ENCODE results near the gene WDR90.

The WDR90 gene

GRCh38 chr16:624526-625070, 24.6 kb upstream of the WDR90 start:
- no peak overlapping the region for H3K9ac ChIP-seq (ENCODE audit: low read depth, low read length, poor library complexity, severe bottlenecking)
- no peak for TF ChIP-seq EZH2phosphoT487 (IDR thresholded peaks at IDR 0.05; ENCODE audit: borderline replicate concordance)
- no peak for TF ChIP-seq CTCF (conservative IDR thresholded peaks at IDR 0.05; ENCODE audit: low read length)
- no peaks in the 10 kb centered on the region for H3K4me1 ChIP-seq (ENCODE audit: insufficient read depth, low read length, poor library complexity, severe bottlenecking)
- no peaks in the 10 kb centered on the region for H3K27me3 ChIP-seq (ENCODE audit: insufficient read depth, low read length, poor library complexity, severe bottlenecking)
- no peaks in the 10 kb centered on the region for H3F3A ChIP-seq (ENCODE audit: low read depth)
- no peaks in the 10 kb centered on the region for H4K20me1 ChIP-seq (ENCODE audit: insufficient read depth, low read length, poor library complexity, severe bottlenecking)
- H2AFZ ChIP-seq (ENCODE audit: low read length), result no peak overlapping the region
- H3K4me2 ChIP-seq (ENCODE audit: low read depth, low read length, poor library complexity, severe bottlenecking), result no peak overlapping the region
- no peak overlapping the region for H3K4me3 ChIP-seq (ENCODE audit: low read length, poor library complexity, severe bottlenecking)
- H3K79me2 ChIP-seq (ENCODE audit: insufficient read depth, low read length), result no peaks in the 10 kb centered on the region
- no peaks in the 10 kb centered on the region for H3K36me3 ChIP-seq (ENCODE audit: insufficient read depth, low read length)
- H3K9me2 ChIP-seq (replicated peaks; ENCODE audit: low read depth, low read length), result no peaks in the 10 kb centered on the region
- H3K9me3 ChIP-seq (ENCODE audit: insufficient read depth, low read depth, low read length), result no peaks in the 10 kb centered on the region

GRCh38 chr16:625117-625976, 23.8 kb upstream of the WDR90 start:
- Histone ChIP-seq H3K27me3 (ENCODE audit: insufficient read depth, low read length, poor library complexity, severe bottlenecking) (no peaks in the 10 kb centered on the region), H3F3A (ENCODE audit: low read depth) (no peaks in the 10 kb centered on the region), H3K9ac (ENCODE audit: low read depth, low read length, poor library complexity, severe bottlenecking) (no peak overlapping the region), H3K36me3 (ENCODE audit: insufficient read depth, low read length) (no peaks in the 10 kb centered on the region), H3K9me3 (ENCODE audit: insufficient read depth, low read depth, low read length) (no peaks in the 10 kb centered on the region), H3K4me1 (ENCODE audit: insufficient read depth, low read length, poor library complexity, severe bottlenecking) (no peaks in the 10 kb centered on the region), H3K79me2 (ENCODE audit: insufficient read depth, low read length) (no peaks in the 10 kb centered on the region), H4K20me1 (ENCODE audit: insufficient read depth, low read length, poor library complexity, severe bottlenecking) (no peaks in the 10 kb centered on the region), H2AFZ (ENCODE audit: low read length) (no peak overlapping the region), H3K9me2 (replicated peaks; ENCODE audit: low read depth, low read length) (no peaks in the 10 kb centered on the region), H3K4me3 (ENCODE audit: low read length, poor library complexity, severe bottlenecking) (no peak overlapping the region), H3K4me2 (ENCODE audit: low read depth, low read length, poor library complexity, severe bottlenecking) (no peak overlapping the region)
- no peak for TF ChIP-seq EZH2phosphoT487 (IDR thresholded peaks at IDR 0.05; ENCODE audit: borderline replicate concordance)
- TF ChIP-seq CTCF (conservative IDR thresholded peaks at IDR 0.05; ENCODE audit: low read length), result no peak

GRCh38 chr16:625977-626765, 23.0 kb upstream of the WDR90 start:
- Histone ChIP-seq H3K36me3 (ENCODE audit: insufficient read depth, low read length) (no peaks in the 10 kb centered on the region), H3K9me2 (replicated peaks; ENCODE audit: low read depth, low read length) (no peaks in the 10 kb centered on the region), H3K4me2 (ENCODE audit: low read depth, low read length, poor library complexity, severe bottlenecking) (no peak overlapping the region), H3F3A (ENCODE audit: low read depth) (no peaks in the 10 kb centered on the region), H3K4me3 (ENCODE audit: low read length, poor library complexity, severe bottlenecking) (no peak overlapping the region), H3K9me3 (ENCODE audit: insufficient read depth, low read depth, low read length) (no peaks in the 10 kb centered on the region), H3K9ac (ENCODE audit: low read depth, low read length, poor library complexity, severe bottlenecking) (no peak overlapping the region), H3K27me3 (ENCODE audit: insufficient read depth, low read length, poor library complexity, severe bottlenecking) (no peaks in the 10 kb centered on the region), H3K4me1 (ENCODE audit: insufficient read depth, low read length, poor library complexity, severe bottlenecking) (no peaks in the 10 kb centered on the region), H2AFZ (ENCODE audit: low read length) (no peak overlapping the region), H4K20me1 (ENCODE audit: insufficient read depth, low read length, poor library complexity, severe bottlenecking) (no peaks in the 10 kb centered on the region), H3K79me2 (ENCODE audit: insufficient read depth, low read length) (no peaks in the 10 kb centered on the region)
- no peak for TF ChIP-seq EZH2phosphoT487 (IDR thresholded peaks at IDR 0.05; ENCODE audit: borderline replicate concordance)
- TF ChIP-seq CTCF (conservative IDR thresholded peaks at IDR 0.05; ENCODE audit: low read length), result no peak
